ENCODE data around the gene ACOT8.

- no peak for TF ChIP-seq ARNTL (CRISPR knock-in tag; IDR thresholded peaks at IDR 0.05; ENCODE audit: borderline replicate concordance, low read depth)
- no peak for TF ChIP-seq ZFP30 (CRISPR knock-in tag; IDR thresholded peaks at IDR 0.05)
- TF ChIP-seq ZNF565 (CRISPR knock-in tag; conservative IDR thresholded peaks at IDR 0.05; ENCODE audit: low read depth) = no peak
- TF ChIP-seq TOX (CRISPR knock-in tag; IDR thresholded peaks at IDR 0.05; ENCODE audit: borderline replicate concordance) = no peak
- TF ChIP-seq CSDC2 (CRISPR knock-in tag; IDR thresholded peaks at IDR 0.05) = no peak
Observed at GRCh38 chr20:45827030-45827652, 30.1 kb downstream of the ACOT8 start, which contains the start of gene TNNC2.

Measured in SK-N-SH treated with all-trans-retinoic acid at 6 μM for 48 hours (cell line).